Neural progenitor cell (in vitro differentiated cells): ENCODE results near the gene TBC1D14. TPM values are rescaled to one million over a fixed set of nuclear protein-coding genes. Genes with fewer than 3 reads are reported as not detected.

ENCODE experiments used
- DNase-seq: peaks from one replicate; pipeline ENCODE4 v3.0.0-alpha.2; 2016; ENCODE audit warnings: low spot score
- H2AFZ ChIP-seq: fragments of 200-600 bp; sonication (generic); replicated peaks from 2 replicates; pipeline ENCODE4 v1.6.1; 2016; ENCODE audit warnings: antibody characterized with exemption
- H3F3A ChIP-seq: fragments of 200-600 bp; sonication (generic); 2 replicates; pipeline ENCODE4 v1.6.1; 2016; ENCODE audit warnings: antibody characterized with exemption, low read depth
- H3K27ac ChIP-seq: fragments of 200-600 bp; sonication (generic); 2 replicates; pipeline ENCODE4 v1.5.1; 2016; ENCODE audit warnings: mild to moderate bottlenecking
- H3K27me3 ChIP-seq: fragments of 200-600 bp; sonication (generic); 2 replicates; pipeline ENCODE4 v1.6.1; 2016; ENCODE audit warnings: mild to moderate bottlenecking, moderate library complexity
- H3K36me3 ChIP-seq: fragments of 200-600 bp; sonication (generic); 2 replicates; pipeline ENCODE4 v1.5.1; 2016
- H3K4me1 ChIP-seq: fragments of 200-600 bp; sonication (generic); 2 replicates; pipeline ENCODE4 v1.6.1; 2016; ENCODE audit warnings: mixed run types
- H3K4me2 ChIP-seq: fragments of 200-600 bp; sonication (generic); 2 replicates; pipeline ENCODE4 v1.6.1; 2016
- H3K4me3 ChIP-seq: fragments of 200-600 bp; sonication (generic); 2 replicates; pipeline ENCODE4 v1.5.1; 2016
- H3K79me2 ChIP-seq: fragments of 200-600 bp; sonication (generic); 2 replicates; pipeline ENCODE4 v1.6.1; 2016; ENCODE audit warnings: low read depth
- H3K9ac ChIP-seq: fragments of 200-600 bp; sonication (generic); 2 replicates; pipeline ENCODE4 v1.6.1; 2016
- H3K9me3 ChIP-seq: fragments of 200-600 bp; sonication (generic); 2 replicates; pipeline ENCODE4 v1.5.1; 2016; ENCODE audit warnings: low read depth
- H4K20me1 ChIP-seq: fragments of 200-600 bp; sonication (generic); 2 replicates; pipeline ENCODE4 v1.6.1; 2016; ENCODE audit warnings: low read depth
- H3K27ac Mint-ChIP-seq: 3 replicates; pipeline ENCODE4 v1.8.0; 2021; ENCODE audit warnings: mixed read lengths
- H3K27me3 Mint-ChIP-seq: 2 replicates; pipeline ENCODE4 v1.8.0; 2022; ENCODE audit warnings: low read depth, mild to moderate bottlenecking, inconsistent platforms, moderate library complexity, mixed read lengths; ENCODE audit not compliant: insufficient read depth
- H3K36me3 Mint-ChIP-seq: 3 replicates; pipeline ENCODE4 v1.8.0; 2021; ENCODE audit warnings: mixed read lengths
- H3K4me1 Mint-ChIP-seq: 3 replicates; pipeline ENCODE4 v1.8.0; 2021; ENCODE audit warnings: mixed read lengths
- H3K4me3 Mint-ChIP-seq: 3 replicates; pipeline ENCODE4 v1.8.0; 2021; ENCODE audit warnings: mild to moderate bottlenecking, moderate library complexity, mixed read lengths
- H3K9me3 Mint-ChIP-seq: 3 replicates; pipeline ENCODE4 v1.8.0; 2020; ENCODE audit warnings: mixed read lengths
- EZH2 ChIP-seq: fragments of 200-600 bp; sonication (generic); IDR thresholded peaks from 2 replicates; pipeline ENCODE4 v1.6.1; 2017; ENCODE audit warnings: antibody characterized with exemption, mild to moderate bottlenecking, moderate library complexity
- EZH2phosphoT487 ChIP-seq: fragments of 200-600 bp; sonication (generic); IDR thresholded peaks from 2 replicates; pipeline ENCODE4 v1.6.1; 2017; ENCODE audit warnings: antibody characterized with exemption
- total RNA-seq: library from RNA; depleted of rRNA; stranded (reverse); fragments of >200 nt; gene quantifications from 2 replicates; pipeline ENCODE4 v1.2.3, GENCODE V29; 2015; ENCODE audit warnings: low replicate concordance
- TF ChIP-seq, protein P1 (sequence below): fragments of 200-600 bp; sonication (generic); IDR thresholded peaks from 2 replicates; pipeline ENCODE4 v1.5.1; 2017; ENCODE audit warnings: antibody characterized with exemption, mild to moderate bottlenecking

TBC1D14 gene
- total RNA-seq, 1 donor from 2014 or later = 47.9 TPM

DNA sequence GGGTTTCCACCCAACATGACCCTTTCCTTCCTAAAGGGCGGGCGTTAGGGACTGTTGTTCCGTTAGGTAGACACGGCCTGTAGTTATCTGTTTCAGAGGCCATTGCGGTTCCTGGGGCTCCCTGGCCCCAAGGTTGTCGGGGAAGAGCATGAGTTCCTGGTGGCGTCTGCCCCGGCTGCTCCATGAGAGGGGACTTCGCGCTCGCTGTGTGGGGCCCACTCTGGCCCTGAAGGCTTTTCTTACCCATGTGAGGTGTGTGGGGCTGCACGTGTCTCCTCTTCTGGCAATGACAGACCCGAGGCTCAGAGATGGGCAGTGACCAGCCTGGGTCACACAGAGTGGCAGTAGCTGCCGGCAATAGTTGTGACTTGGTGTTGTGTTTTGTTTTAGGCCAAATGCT lies 142.7 kb downstream of the TBC1D14 start:
- H2AFZ ChIP-seq = no peak overlapping the region
- no peaks in the 10 kb centered on the region for H3K36me3 ChIP-seq
- no peaks in the 10 kb centered on the region for H3K4me1 ChIP-seq
- peaks cover 2% of the 10 kb centered on the region for H3K27me3 Mint-ChIP-seq
- H3K4me3 ChIP-seq = no peak overlapping the region
- H3K4me3 Mint-ChIP-seq = no peak overlapping the region
- H3K9ac ChIP-seq = no peak overlapping the region
- H3K27ac ChIP-seq = no peak overlapping the region
- H4K20me1 ChIP-seq = peaks cover 43% of the 10 kb centered on the region
- peaks cover 17% of the 10 kb centered on the region for H3K36me3 Mint-ChIP-seq
- H3K4me2 ChIP-seq = no peak overlapping the region
- no peaks in the 10 kb centered on the region for H3F3A ChIP-seq
- H3K9me3 Mint-ChIP-seq = no peaks in the 10 kb centered on the region
- H3K4me1 Mint-ChIP-seq = peaks cover 3% of the 10 kb centered on the region
- TF ChIP-seq EZH2 = no peak
- TF ChIP-seq EZH2phosphoT487 = no peak
- TF ChIP-seq, protein P1, sequence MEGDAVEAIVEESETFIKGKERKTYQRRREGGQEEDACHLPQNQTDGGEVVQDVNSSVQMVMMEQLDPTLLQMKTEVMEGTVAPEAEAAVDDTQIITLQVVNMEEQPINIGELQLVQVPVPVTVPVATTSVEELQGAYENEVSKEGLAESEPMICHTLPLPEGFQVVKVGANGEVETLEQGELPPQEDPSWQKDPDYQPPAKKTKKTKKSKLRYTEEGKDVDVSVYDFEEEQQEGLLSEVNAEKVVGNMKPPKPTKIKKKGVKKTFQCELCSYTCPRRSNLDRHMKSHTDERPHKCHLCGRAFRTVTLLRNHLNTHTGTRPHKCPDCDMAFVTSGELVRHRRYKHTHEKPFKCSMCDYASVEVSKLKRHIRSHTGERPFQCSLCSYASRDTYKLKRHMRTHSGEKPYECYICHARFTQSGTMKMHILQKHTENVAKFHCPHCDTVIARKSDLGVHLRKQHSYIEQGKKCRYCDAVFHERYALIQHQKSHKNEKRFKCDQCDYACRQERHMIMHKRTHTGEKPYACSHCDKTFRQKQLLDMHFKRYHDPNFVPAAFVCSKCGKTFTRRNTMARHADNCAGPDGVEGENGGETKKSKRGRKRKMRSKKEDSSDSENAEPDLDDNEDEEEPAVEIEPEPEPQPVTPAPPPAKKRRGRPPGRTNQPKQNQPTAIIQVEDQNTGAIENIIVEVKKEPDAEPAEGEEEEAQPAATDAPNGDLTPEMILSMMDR = no peak
- no peaks in the 10 kb centered on the region for H3K27me3 ChIP-seq
- H3K27ac Mint-ChIP-seq = peak overlapping the region; percentile 50
- peaks cover 28% of the 10 kb centered on the region for H3K79me2 ChIP-seq
- no peak for DNase-seq
- H3K9me3 ChIP-seq = no peaks in the 10 kb centered on the region

- no peak overlapping the region for H2AFZ ChIP-seq
- Mint-ChIP-seq H3K9me3 (no peaks in the 10 kb centered on the region), H3K4me1 (peaks cover 2% of the 10 kb centered on the region), H3K36me3 (peaks cover 18% of the 10 kb centered on the region), H3K27me3 (peaks cover 2% of the 10 kb centered on the region), H3K4me3 (no peak overlapping the region), H3K27ac (no peak overlapping the region)
- H3K36me3 ChIP-seq = no peaks in the 10 kb centered on the region
- no peak for DNase-seq
- no peaks in the 10 kb centered on the region for H3K9me3 ChIP-seq
- no peak overlapping the region for H3K4me3 ChIP-seq
- H3K27me3 ChIP-seq = no peaks in the 10 kb centered on the region
- H3F3A ChIP-seq = no peaks in the 10 kb centered on the region
- H3K9ac ChIP-seq = no peak overlapping the region
- no peak for TF ChIP-seq EZH2phosphoT487
- no peak overlapping the region for H3K4me2 ChIP-seq
- no peaks in the 10 kb centered on the region for H3K4me1 ChIP-seq
- peaks cover 35% of the 10 kb centered on the region for H4K20me1 ChIP-seq
- H3K27ac ChIP-seq = no peak overlapping the region
- peaks cover 21% of the 10 kb centered on the region for H3K79me2 ChIP-seq
Measured at GRCh38 chr4:7052923-7053715, 143.5 kb downstream of the TBC1D14 start.

DNA sequence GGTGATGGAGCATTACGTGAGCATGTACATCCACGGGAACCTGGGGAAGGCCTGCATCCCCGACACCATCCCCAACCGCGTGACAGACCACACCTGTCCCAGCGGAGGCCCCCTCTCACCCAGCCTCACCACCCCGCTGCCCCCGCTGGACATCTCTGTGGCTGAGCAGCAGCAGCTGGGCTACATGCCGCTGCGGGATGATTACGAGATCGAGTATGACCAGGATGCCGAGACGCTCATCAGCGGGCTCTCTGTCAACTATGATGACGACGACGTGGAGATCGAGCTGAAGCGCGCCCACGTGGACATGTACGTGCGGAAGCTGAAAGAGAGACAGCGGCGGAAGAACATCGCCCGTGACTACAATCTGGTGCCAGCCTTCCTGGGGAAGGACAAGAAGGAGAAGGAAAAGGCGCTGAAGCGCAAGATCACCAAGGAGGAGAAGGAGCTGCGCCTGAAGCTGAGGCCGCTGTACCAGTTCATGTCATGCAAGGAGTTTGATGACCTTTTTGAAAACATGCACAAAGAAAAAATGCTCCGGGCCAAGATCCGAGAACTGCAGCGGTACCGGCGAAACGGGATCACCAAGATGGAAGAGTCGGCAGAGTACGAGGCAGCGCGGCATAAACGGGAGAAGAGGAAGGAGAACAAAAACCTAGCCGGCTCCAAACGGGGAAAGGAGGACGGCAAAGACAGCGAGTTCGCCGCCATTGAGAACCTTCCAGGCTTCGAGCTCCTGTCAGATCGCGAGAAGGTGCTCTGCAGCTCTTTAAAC lies 144.7 kb downstream of the TBC1D14 start:
- Histone ChIP-seq H2AFZ (no peak overlapping the region), H3K9me3 (no peaks in the 10 kb centered on the region), H3K36me3 (no peaks in the 10 kb centered on the region), H3K4me3 (no peak overlapping the region), H3K9ac (no peak overlapping the region), H4K20me1 (peaks cover 27% of the 10 kb centered on the region), H3K79me2 (peaks cover 11% of the 10 kb centered on the region), H3F3A (no peaks in the 10 kb centered on the region), H3K27ac (no peak overlapping the region), H3K4me1 (no peaks in the 10 kb centered on the region), H3K4me2 (no peak overlapping the region), H3K27me3 (no peaks in the 10 kb centered on the region)
- Mint-ChIP-seq H3K36me3 (peaks cover 17% of the 10 kb centered on the region), H3K27ac (no peak overlapping the region), H3K4me3 (no peak overlapping the region), H3K27me3 (peaks cover 2% of the 10 kb centered on the region), H3K9me3 (no peaks in the 10 kb centered on the region), H3K4me1 (no peaks in the 10 kb centered on the region)
- TF ChIP-seq, protein P1 = no peak
- no peak for TF ChIP-seq EZH2
- TF ChIP-seq EZH2phosphoT487 = no peak
- DNase-seq = no peak
